Measurements from ENCODE around the gene TLR2. TPM values are rescaled to one million over a fixed set of nuclear protein-coding genes. Genes with fewer than 3 reads are reported as not detected.

TLR2 gene
- total RNA-seq, 1 experiment from 2014 or later, result 0.28 TPM

DNA sequence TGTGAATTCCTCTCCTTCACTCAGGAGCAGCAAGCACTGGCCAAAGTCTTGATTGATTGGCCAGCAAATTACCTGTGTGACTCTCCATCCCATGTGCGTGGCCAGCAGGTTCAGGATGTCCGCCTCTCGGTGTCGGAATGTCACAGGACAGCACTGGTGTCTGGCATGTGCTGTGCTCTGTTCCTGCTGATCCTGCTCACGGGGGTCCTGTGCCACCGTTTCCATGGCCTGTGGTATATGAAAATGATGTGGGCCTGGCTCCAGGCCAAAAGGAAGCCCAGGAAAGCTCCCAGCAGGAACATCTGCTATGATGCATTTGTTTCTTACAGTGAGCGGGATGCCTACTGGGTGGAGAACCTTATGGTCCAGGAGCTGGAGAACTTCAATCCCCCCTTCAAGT lies 20.4 kb downstream of the TLR2 start:
- in situ Hi-C loops (cut with HindIII; ENCODE audit: low pct_unique_long_range_greater_than_20kb, low sequenced_read_pairs), result no loop called here
- CTCF ChIA-PET, result no interaction called here
- intact Hi-C loops (cut with micrococcal nuclease; ENCODE audit: unreplicated experiment), result no loop called here
- DNase-seq (ENCODE audit: low read depth, low spot score), result no peak
- TF ChIP-seq TCF7L2 (IDR thresholded peaks at IDR 0.05; ENCODE audit: low read depth, low read length), result no peak
- Histone ChIP-seq H3K4me3 (ENCODE audit: low read depth in 2 of 2, low read length in 2 of 2) (no peak overlapping the region), H3K27ac (ENCODE audit: low read length) (no peak overlapping the region), H3K27me3 (ENCODE audit: control insufficient read depth, insufficient read depth, low read length) (no peaks in the 10 kb centered on the region; the same call in 1 of the 2 replicates), H3K4me1 (ENCODE audit: control insufficient read depth, insufficient read depth, low read length) (no peaks in the 10 kb centered on the region), H3K36me3 (ENCODE audit: control insufficient read depth, insufficient read depth, low read length) (no peaks in the 10 kb centered on the region), H3K9me3 (ENCODE audit: control insufficient read depth, insufficient read depth, low read depth, low read length) (no peaks in the 10 kb centered on the region)
- BruUV-seq (replicated peaks), result no TSS peak
- ATAC-seq, result no peak
- POLR2A ChIA-PET, result no interaction called here

DNA sequence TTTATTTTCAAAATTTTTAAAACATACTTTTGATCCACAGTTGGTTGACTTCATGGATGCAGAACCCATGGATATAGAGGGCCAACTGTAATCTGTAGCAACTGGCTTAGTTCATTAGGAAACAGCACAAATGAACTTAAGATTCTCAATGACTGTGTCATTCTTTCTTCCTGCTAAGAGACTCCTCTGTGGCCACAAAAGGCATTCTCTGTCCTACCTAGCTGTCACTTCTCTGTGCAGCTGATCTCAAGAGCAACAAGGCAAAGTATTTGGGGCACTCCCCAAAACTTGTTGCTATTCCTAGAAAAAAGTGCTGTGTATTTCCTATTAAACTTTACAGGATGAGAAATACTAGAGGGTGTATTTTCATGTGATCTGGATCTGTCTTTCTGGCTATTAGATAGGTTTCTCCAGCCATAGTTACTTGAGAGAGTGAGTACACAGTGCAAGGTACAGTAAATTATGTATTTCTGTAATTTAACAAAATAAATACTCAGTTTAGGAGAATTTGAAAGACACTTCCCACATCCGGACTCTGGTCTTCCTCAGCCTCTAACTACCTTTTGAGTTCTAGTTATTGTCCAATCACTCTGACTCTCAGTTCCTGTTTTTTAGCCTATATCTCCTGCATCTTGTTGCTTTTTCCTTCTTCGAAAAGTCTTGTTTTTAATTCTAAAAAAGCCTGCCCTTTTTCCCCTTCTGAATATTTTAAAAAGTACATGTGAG lies 21.8 kb downstream of the TLR2 start:
- H3K9me3 ChIP-seq (ENCODE audit: control insufficient read depth, insufficient read depth, low read depth, low read length), result no peaks in the 10 kb centered on the region
- in situ Hi-C loops (cut with HindIII; ENCODE audit: low pct_unique_long_range_greater_than_20kb, low sequenced_read_pairs) (no loop called here), intact Hi-C loops (cut with micrococcal nuclease; ENCODE audit: unreplicated experiment) (no loop called here)
- H3K4me3 ChIP-seq (ENCODE audit: low read depth in 2 of 2, low read length in 2 of 2), result no peak overlapping the region
- ATAC-seq, result no peak
- no peaks in the 10 kb centered on the region for H3K4me1 ChIP-seq (ENCODE audit: control insufficient read depth, insufficient read depth, low read length)
- no peaks in the 10 kb centered on the region; the same call in 1 of the 2 replicates for H3K27me3 ChIP-seq (ENCODE audit: control insufficient read depth, insufficient read depth, low read length)
- no TSS peak for BruUV-seq (replicated peaks)
- CTCF ChIA-PET, result no interaction called here
- DNase-seq (ENCODE audit: low read depth, low spot score), result no peak
- POLR2A ChIA-PET, result no interaction called here
- H3K27ac ChIP-seq (ENCODE audit: low read length), result no peak overlapping the region
- H3K36me3 ChIP-seq (ENCODE audit: control insufficient read depth, insufficient read depth, low read length), result no peaks in the 10 kb centered on the region
- TF ChIP-seq SIN3A (IDR thresholded peaks at IDR 0.05; ENCODE audit: borderline replicate concordance, insufficient read depth, low read depth, low read length), result no peak
- TF ChIP-seq, protein P1, sequence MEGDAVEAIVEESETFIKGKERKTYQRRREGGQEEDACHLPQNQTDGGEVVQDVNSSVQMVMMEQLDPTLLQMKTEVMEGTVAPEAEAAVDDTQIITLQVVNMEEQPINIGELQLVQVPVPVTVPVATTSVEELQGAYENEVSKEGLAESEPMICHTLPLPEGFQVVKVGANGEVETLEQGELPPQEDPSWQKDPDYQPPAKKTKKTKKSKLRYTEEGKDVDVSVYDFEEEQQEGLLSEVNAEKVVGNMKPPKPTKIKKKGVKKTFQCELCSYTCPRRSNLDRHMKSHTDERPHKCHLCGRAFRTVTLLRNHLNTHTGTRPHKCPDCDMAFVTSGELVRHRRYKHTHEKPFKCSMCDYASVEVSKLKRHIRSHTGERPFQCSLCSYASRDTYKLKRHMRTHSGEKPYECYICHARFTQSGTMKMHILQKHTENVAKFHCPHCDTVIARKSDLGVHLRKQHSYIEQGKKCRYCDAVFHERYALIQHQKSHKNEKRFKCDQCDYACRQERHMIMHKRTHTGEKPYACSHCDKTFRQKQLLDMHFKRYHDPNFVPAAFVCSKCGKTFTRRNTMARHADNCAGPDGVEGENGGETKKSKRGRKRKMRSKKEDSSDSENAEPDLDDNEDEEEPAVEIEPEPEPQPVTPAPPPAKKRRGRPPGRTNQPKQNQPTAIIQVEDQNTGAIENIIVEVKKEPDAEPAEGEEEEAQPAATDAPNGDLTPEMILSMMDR (IDR thresholded peaks at IDR 0.05), result no peak
- TF ChIP-seq TCF7L2 (IDR thresholded peaks at IDR 0.05; ENCODE audit: low read depth, low read length), result no peak
- TF ChIP-seq POLR2AphosphoS5 (IDR thresholded peaks at IDR 0.05; ENCODE audit: low read depth, low read length), result no peak
- TF ChIP-seq, protein P2, sequence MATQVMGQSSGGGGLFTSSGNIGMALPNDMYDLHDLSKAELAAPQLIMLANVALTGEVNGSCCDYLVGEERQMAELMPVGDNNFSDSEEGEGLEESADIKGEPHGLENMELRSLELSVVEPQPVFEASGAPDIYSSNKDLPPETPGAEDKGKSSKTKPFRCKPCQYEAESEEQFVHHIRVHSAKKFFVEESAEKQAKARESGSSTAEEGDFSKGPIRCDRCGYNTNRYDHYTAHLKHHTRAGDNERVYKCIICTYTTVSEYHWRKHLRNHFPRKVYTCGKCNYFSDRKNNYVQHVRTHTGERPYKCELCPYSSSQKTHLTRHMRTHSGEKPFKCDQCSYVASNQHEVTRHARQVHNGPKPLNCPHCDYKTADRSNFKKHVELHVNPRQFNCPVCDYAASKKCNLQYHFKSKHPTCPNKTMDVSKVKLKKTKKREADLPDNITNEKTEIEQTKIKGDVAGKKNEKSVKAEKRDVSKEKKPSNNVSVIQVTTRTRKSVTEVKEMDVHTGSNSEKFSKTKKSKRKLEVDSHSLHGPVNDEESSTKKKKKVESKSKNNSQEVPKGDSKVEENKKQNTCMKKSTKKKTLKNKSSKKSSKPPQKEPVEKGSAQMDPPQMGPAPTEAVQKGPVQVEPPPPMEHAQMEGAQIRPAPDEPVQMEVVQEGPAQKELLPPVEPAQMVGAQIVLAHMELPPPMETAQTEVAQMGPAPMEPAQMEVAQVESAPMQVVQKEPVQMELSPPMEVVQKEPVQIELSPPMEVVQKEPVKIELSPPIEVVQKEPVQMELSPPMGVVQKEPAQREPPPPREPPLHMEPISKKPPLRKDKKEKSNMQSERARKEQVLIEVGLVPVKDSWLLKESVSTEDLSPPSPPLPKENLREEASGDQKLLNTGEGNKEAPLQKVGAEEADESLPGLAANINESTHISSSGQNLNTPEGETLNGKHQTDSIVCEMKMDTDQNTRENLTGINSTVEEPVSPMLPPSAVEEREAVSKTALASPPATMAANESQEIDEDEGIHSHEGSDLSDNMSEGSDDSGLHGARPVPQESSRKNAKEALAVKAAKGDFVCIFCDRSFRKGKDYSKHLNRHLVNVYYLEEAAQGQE (IDR thresholded peaks at IDR 0.05; ENCODE audit: insufficient read depth in 1 of 2, low read depth in 2 of 2, low read length in 1 of 2), result no peak

DNA sequence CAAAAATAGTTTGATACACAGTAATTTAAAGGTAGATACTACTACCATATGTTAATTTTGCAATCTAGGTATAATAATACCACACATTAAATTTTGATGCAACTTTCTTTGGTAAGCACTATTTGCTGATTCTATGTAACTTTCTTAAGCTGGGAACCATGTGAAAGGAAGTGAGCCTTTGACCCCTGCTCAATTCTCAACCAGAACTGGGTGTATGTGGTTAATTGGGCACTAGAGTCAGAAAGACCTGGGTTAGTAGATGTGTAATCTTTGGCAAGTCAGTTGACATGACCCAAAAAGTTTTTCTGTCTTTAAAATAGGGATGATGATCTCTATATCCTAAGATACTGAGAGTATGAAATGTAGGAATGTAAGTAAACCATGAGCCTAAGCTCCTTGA lies 22.4 kb downstream of the TLR2 start:
- intact Hi-C loops (cut with micrococcal nuclease; ENCODE audit: unreplicated experiment), result no loop called here
- no peak overlapping the region for H3K27ac ChIP-seq (ENCODE audit: low read length)
- no peak for DNase-seq (ENCODE audit: low read depth, low spot score)
- H3K4me1 ChIP-seq (ENCODE audit: control insufficient read depth, insufficient read depth, low read length), result no peaks in the 10 kb centered on the region
- H3K36me3 ChIP-seq (ENCODE audit: control insufficient read depth, insufficient read depth, low read length), result no peaks in the 10 kb centered on the region
- CTCF ChIA-PET, result no interaction called here
- H3K9me3 ChIP-seq (ENCODE audit: control insufficient read depth, insufficient read depth, low read depth, low read length), result no peaks in the 10 kb centered on the region
- no peak overlapping the region for H3K4me3 ChIP-seq (ENCODE audit: low read depth in 2 of 2, low read length in 2 of 2)
- TF ChIP-seq TCF7L2 (IDR thresholded peaks at IDR 0.05; ENCODE audit: low read depth, low read length), result no peak
- POLR2A ChIA-PET, result no interaction called here
- BruUV-seq (replicated peaks), result no TSS peak
- no peaks in the 10 kb centered on the region; the same call in 1 of the 2 replicates for H3K27me3 ChIP-seq (ENCODE audit: control insufficient read depth, insufficient read depth, low read length)
- ATAC-seq, result no peak
- in situ Hi-C loops (cut with HindIII; ENCODE audit: low pct_unique_long_range_greater_than_20kb, low sequenced_read_pairs), result no loop called here
